ENCODE results near the gene NOS1AP. TPM values are rescaled to one million over a fixed set of nuclear protein-coding genes. Genes with fewer than 3 reads are reported as not detected.

NOS1AP gene
- total RNA-seq, 1 experiment from 2014 or later = 2.6 TPM

GRCh38 chr1:162314206-162314605 lies 244.7 kb downstream of the NOS1AP start:
- H3K9me2 ChIP-seq (replicated peaks; ENCODE audit: low read length) = no peaks in the 10 kb centered on the region
- ATAC-seq (no peak), DNase-seq (no peak)
- H3K27me3 ChIP-seq (ENCODE audit: low read length) = no peaks in the 10 kb centered on the region
- H3K79me2 ChIP-seq (ENCODE audit: low read length) = no peaks in the 10 kb centered on the region
- H2AFZ ChIP-seq (ENCODE audit: low read length) = no peak overlapping the region
- no peaks in the 10 kb centered on the region for H3K9me3 ChIP-seq (ENCODE audit: low read length)
- peaks cover 14% of the 10 kb centered on the region for H3K4me1 ChIP-seq (ENCODE audit: insufficient read depth, low read length)
- TF ChIP-seq, protein P1, sequence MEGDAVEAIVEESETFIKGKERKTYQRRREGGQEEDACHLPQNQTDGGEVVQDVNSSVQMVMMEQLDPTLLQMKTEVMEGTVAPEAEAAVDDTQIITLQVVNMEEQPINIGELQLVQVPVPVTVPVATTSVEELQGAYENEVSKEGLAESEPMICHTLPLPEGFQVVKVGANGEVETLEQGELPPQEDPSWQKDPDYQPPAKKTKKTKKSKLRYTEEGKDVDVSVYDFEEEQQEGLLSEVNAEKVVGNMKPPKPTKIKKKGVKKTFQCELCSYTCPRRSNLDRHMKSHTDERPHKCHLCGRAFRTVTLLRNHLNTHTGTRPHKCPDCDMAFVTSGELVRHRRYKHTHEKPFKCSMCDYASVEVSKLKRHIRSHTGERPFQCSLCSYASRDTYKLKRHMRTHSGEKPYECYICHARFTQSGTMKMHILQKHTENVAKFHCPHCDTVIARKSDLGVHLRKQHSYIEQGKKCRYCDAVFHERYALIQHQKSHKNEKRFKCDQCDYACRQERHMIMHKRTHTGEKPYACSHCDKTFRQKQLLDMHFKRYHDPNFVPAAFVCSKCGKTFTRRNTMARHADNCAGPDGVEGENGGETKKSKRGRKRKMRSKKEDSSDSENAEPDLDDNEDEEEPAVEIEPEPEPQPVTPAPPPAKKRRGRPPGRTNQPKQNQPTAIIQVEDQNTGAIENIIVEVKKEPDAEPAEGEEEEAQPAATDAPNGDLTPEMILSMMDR (conservative IDR thresholded peaks at IDR 0.05; ENCODE audit: low read depth, low read length) = no peak
- TF ChIP-seq EZH2 (IDR thresholded peaks at IDR 0.05; ENCODE audit: low read length, unreplicated experiment) (no peak), EZH2phosphoT487 (IDR thresholded peaks at IDR 0.05; ENCODE audit: borderline replicate concordance, low read length) (no peak)
- H3F3A ChIP-seq (ENCODE audit: low read length, unreplicated experiment) = no peaks in the 10 kb centered on the region
- no TSS peak for BruUV-seq (replicated peaks)
- H3K9ac ChIP-seq (ENCODE audit: low read length) = no peak overlapping the region
- no peak overlapping the region for H3K4me3 ChIP-seq (ENCODE audit: low read length)
- no peak overlapping the region for H3K27ac ChIP-seq (ENCODE audit: low read length)
- H4K20me1 ChIP-seq (ENCODE audit: low read length) = no peaks in the 10 kb centered on the region
- H3K36me3 ChIP-seq (ENCODE audit: low read depth, low read length) = no peaks in the 10 kb centered on the region
- intact Hi-C loops (cut with micrococcal nuclease) = no loop called here
- ChIA-PET POLR2A (ENCODE audit: unreplicated experiment) (no interaction called here), CTCF (interaction anchor here (1.1 kb wide), 1 partner anchor 43 kb away, joined by 7 read pairs; no protein-coding TSS in a partner anchor)
- H3K4me2 ChIP-seq (ENCODE audit: low read length) = no peak overlapping the region

- Histone ChIP-seq H3K9me2 (replicated peaks; ENCODE audit: low read length) (no peaks in the 10 kb centered on the region), H3K27me3 (ENCODE audit: low read length) (no peaks in the 10 kb centered on the region), H2AFZ (ENCODE audit: low read length) (no peak overlapping the region), H3K9me3 (ENCODE audit: low read length) (no peaks in the 10 kb centered on the region), H3K27ac (ENCODE audit: low read length) (no peak overlapping the region), H3K36me3 (ENCODE audit: low read depth, low read length) (no peaks in the 10 kb centered on the region), H4K20me1 (ENCODE audit: low read length) (no peaks in the 10 kb centered on the region), H3F3A (ENCODE audit: low read length, unreplicated experiment) (no peaks in the 10 kb centered on the region), H3K4me2 (ENCODE audit: low read length) (no peak overlapping the region), H3K4me3 (ENCODE audit: low read length) (no peak overlapping the region), H3K9ac (ENCODE audit: low read length) (no peak overlapping the region), H3K79me2 (ENCODE audit: low read length) (no peaks in the 10 kb centered on the region), H3K4me1 (ENCODE audit: insufficient read depth, low read length) (peaks cover 6% of the 10 kb centered on the region)
- DNase-seq = no peak
- no peak for ATAC-seq
- ChIA-PET CTCF (no interaction called here), POLR2A (ENCODE audit: unreplicated experiment) (no interaction called here)
- BruUV-seq (replicated peaks) = no TSS peak
- intact Hi-C loops (cut with micrococcal nuclease) = no loop called here
- TF ChIP-seq, protein P1 (conservative IDR thresholded peaks at IDR 0.05; ENCODE audit: low read depth, low read length) = no peak
- no peak for TF ChIP-seq EZH2 (IDR thresholded peaks at IDR 0.05; ENCODE audit: low read length, unreplicated experiment)
- no peak for TF ChIP-seq EZH2phosphoT487 (IDR thresholded peaks at IDR 0.05; ENCODE audit: borderline replicate concordance, low read length)
These were observed 246.2 kb downstream of the NOS1AP start for GRCh38 chr1:162315673-162316072.

DNA sequence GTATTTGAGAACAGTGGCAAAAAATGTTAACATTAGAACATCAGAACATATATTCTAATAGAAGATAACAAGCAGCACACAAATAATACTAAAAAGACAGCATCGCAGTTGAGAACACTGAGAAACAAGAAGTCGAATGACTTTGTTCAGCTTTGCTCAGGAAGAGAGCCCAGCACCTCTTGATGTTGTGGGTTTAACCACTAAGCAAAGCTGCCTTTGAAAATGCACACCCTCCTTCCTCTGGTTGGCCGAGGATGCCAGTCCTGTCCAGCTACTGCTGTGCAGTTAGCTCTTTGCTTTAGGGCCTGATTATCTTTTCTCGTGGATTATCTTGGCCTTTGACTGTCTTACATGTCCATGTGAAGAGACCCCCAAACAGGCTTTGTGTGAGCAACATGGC lies 246.7 kb downstream of the NOS1AP start:
- Histone ChIP-seq H3K9me3 (ENCODE audit: low read length) (no peaks in the 10 kb centered on the region), H3K4me3 (ENCODE audit: low read length) (no peak overlapping the region), H3K9ac (ENCODE audit: low read length) (no peak overlapping the region), H3K27me3 (ENCODE audit: low read length) (no peaks in the 10 kb centered on the region), H3K4me2 (ENCODE audit: low read length) (no peak overlapping the region), H3K36me3 (ENCODE audit: low read depth, low read length) (no peaks in the 10 kb centered on the region), H2AFZ (ENCODE audit: low read length) (no peak overlapping the region), H3K79me2 (ENCODE audit: low read length) (no peaks in the 10 kb centered on the region), H4K20me1 (ENCODE audit: low read length) (no peaks in the 10 kb centered on the region), H3K27ac (ENCODE audit: low read length) (no peak overlapping the region), H3F3A (ENCODE audit: low read length, unreplicated experiment) (no peaks in the 10 kb centered on the region), H3K9me2 (replicated peaks; ENCODE audit: low read length) (no peaks in the 10 kb centered on the region), H3K4me1 (ENCODE audit: insufficient read depth, low read length) (peaks cover under 1% of the 10 kb centered on the region)
- ATAC-seq (no peak), DNase-seq (no peak)
- BruUV-seq (replicated peaks) = no TSS peak
- ChIA-PET CTCF (no interaction called here), POLR2A (ENCODE audit: unreplicated experiment) (no interaction called here)
- intact Hi-C loops (cut with micrococcal nuclease) = no loop called here
- TF ChIP-seq, protein P1 (conservative IDR thresholded peaks at IDR 0.05; ENCODE audit: low read depth, low read length) = no peak
- no peak for TF ChIP-seq EZH2phosphoT487 (IDR thresholded peaks at IDR 0.05; ENCODE audit: borderline replicate concordance, low read length)
- TF ChIP-seq EZH2 (IDR thresholded peaks at IDR 0.05; ENCODE audit: low read length, unreplicated experiment) = no peak
